ENCODE data around the gene RPP38. TPM values are rescaled to one million over a fixed set of nuclear protein-coding genes. Genes with fewer than 3 reads are reported as not detected.

The RPP38 gene
- total and polyA plus RNA-seq, 10 of the 15 experiments (the other 5 are each of a cell fraction or from before 2014, with no cell fraction given) = 13.0 to 40.9 (median 27.2) TPM

- no peak for TF ChIP-seq ZBTB33 (IDR thresholded peaks at IDR 0.05)
- TF ChIP-seq HDGF (IDR thresholded peaks at IDR 0.05) = no peak
- no peak for TF ChIP-seq FOXM1 (IDR thresholded peaks at IDR 0.05; ENCODE audit: low read depth, low read length)
Observed at GRCh38 chr10:15152556-15152955, 55.4 kb downstream of the RPP38 start (continued).

Other genes with a start within 250 kb of the RPP38 start
- gene SUV39H2, start 218.5 kb upstream of the RPP38 start, total RNA-seq (2014; rRNA removed) = 24.3 and 27.6 TPM in 2 replicates
- 32.3 and 32.6 TPM in 2 replicates for gene SUV39H2, start 218.5 kb upstream of the RPP38 start, total RNA-seq (2014; rRNA removed; fragmentation: Illumina TruSeq; extraction: Trizol)
- gene SUV39H2, start 218.5 kb upstream of the RPP38 start, total RNA-seq (2021) = 25.8 and 26.9 TPM in 2 replicates
- 26.1 and 43.4 TPM in 2 replicates for gene SUV39H2, start 218.5 kb upstream of the RPP38 start, polyA plus RNA-seq (2011; rRNA removed)
- gene SUV39H2, start 218.5 kb upstream of the RPP38 start, polyA plus RNA-seq (2014; fragmentation: Illumina TruSeq; extraction: Trizol) = 41.1 and 45.0 TPM in 2 replicates
- 10 to 100 TPM; 26.5 to 40.3 TPM for gene SUV39H2, start 218.5 kb upstream of the RPP38 start, polyA plus RNA-seq (2014; fragmentation: Nextera tagmentation; extraction: Ambion mirVana)
- 17.9 and 27.4 TPM in 2 replicates for gene SUV39H2, start 218.5 kb upstream of the RPP38 start, polyA plus RNA-seq (2014; rRNA removed)
- 10 to 100 TPM; 33.7 to 36.4 TPM for gene SUV39H2, start 218.5 kb upstream of the RPP38 start, polyA plus RNA-seq (2016; fragmentation: Nextera tagmentation; extraction: Ambion mirVana)
- gene DCLRE1C, start 143.3 kb upstream of the RPP38 start, total RNA-seq (2014; rRNA removed) = 24.6 and 25.8 TPM in 2 replicates
- 29.5 and 32.1 TPM in 2 replicates for gene DCLRE1C, start 143.3 kb upstream of the RPP38 start, total RNA-seq (2014; rRNA removed; fragmentation: Illumina TruSeq; extraction: Trizol)
- gene DCLRE1C, start 143.3 kb upstream of the RPP38 start, total RNA-seq (2021) = 19.8 and 20.6 TPM in 2 replicates
- gene DCLRE1C, start 143.3 kb upstream of the RPP38 start, polyA plus RNA-seq (2011; rRNA removed) = 19.3 and 26.3 TPM in 2 replicates
- 28.7 and 29.2 TPM in 2 replicates for gene DCLRE1C, start 143.3 kb upstream of the RPP38 start, polyA plus RNA-seq (2014; fragmentation: Illumina TruSeq; extraction: Trizol)
- gene DCLRE1C, start 143.3 kb upstream of the RPP38 start, polyA plus RNA-seq (2014; fragmentation: Nextera tagmentation; extraction: Ambion mirVana) = 10 to 100 TPM; 15.7 to 26.2 TPM
- gene DCLRE1C, start 143.3 kb upstream of the RPP38 start, polyA plus RNA-seq (2014; rRNA removed) = 18.5 and 20.3 TPM in 2 replicates
- 10 to 100 TPM; 35.7 to 43.4 TPM for gene DCLRE1C, start 143.3 kb upstream of the RPP38 start, polyA plus RNA-seq (2016; fragmentation: Nextera tagmentation; extraction: Ambion mirVana)
- not detected in 2 replicates for gene MEIG1, start 138.0 kb upstream of the RPP38 start, total RNA-seq (2014; rRNA removed)
- 0.67 TPM in 1 of 2 replicates, not detected in the other for gene MEIG1, start 138.0 kb upstream of the RPP38 start, total RNA-seq (2014; rRNA removed; fragmentation: Illumina TruSeq; extraction: Trizol)
- gene MEIG1, start 138.0 kb upstream of the RPP38 start, total RNA-seq (2021) = not detected in 2 replicates
- 0.22 and 0.62 TPM in 2 replicates for gene MEIG1, start 138.0 kb upstream of the RPP38 start, polyA plus RNA-seq (2011; rRNA removed)
- 0.13 TPM in 1 of 2 replicates, not detected in the other for gene MEIG1, start 138.0 kb upstream of the RPP38 start, polyA plus RNA-seq (2014; fragmentation: Illumina TruSeq; extraction: Trizol)
- gene MEIG1, start 138.0 kb upstream of the RPP38 start, polyA plus RNA-seq (2014; fragmentation: Nextera tagmentation; extraction: Ambion mirVana) = under 1 TPM; 0.79 to 0.80 TPM
- gene MEIG1, start 138.0 kb upstream of the RPP38 start, polyA plus RNA-seq (2014; rRNA removed) = 0.71 and 1.1 TPM in 2 replicates
- 1 to 10 TPM; 1.8 to 1.9 TPM for gene MEIG1, start 138.0 kb upstream of the RPP38 start, polyA plus RNA-seq (2016; fragmentation: Nextera tagmentation; extraction: Ambion mirVana)
- gene OLAH, start 53.4 kb upstream of the RPP38 start, total RNA-seq (2014; rRNA removed) = 0.49 and 0.85 TPM in 2 replicates
- 0.74 and 0.98 TPM in 2 replicates for gene OLAH, start 53.4 kb upstream of the RPP38 start, total RNA-seq (2014; rRNA removed; fragmentation: Illumina TruSeq; extraction: Trizol)
- gene OLAH, start 53.4 kb upstream of the RPP38 start, total RNA-seq (2021) = 0.56 and 0.59 TPM in 2 replicates
- 1.4 and 2.0 TPM in 2 replicates for gene OLAH, start 53.4 kb upstream of the RPP38 start, polyA plus RNA-seq (2011; rRNA removed)
- 1.1 and 2.4 TPM in 2 replicates for gene OLAH, start 53.4 kb upstream of the RPP38 start, polyA plus RNA-seq (2014; fragmentation: Illumina TruSeq; extraction: Trizol)
- gene OLAH, start 53.4 kb upstream of the RPP38 start, polyA plus RNA-seq (2014; fragmentation: Nextera tagmentation; extraction: Ambion mirVana) = under 1 TPM; 0.10 to 0.44 TPM
- 0.38 and 0.52 TPM in 2 replicates for gene OLAH, start 53.4 kb upstream of the RPP38 start, polyA plus RNA-seq (2014; rRNA removed)
- under 1 TPM in 1 of 2 experiments, not detected in 1; 0.19 TPM for gene OLAH, start 53.4 kb upstream of the RPP38 start, polyA plus RNA-seq (2016; fragmentation: Nextera tagmentation; extraction: Ambion mirVana)
- 0.16 and 0.68 TPM in 2 replicates for gene ACBD7, start 8.6 kb upstream of the RPP38 start, total RNA-seq (2014; rRNA removed)
- gene ACBD7, start 8.6 kb upstream of the RPP38 start, total RNA-seq (2014; rRNA removed; fragmentation: Illumina TruSeq; extraction: Trizol) = 0.36 and 0.37 TPM in 2 replicates
- 0.27 and 0.74 TPM in 2 replicates for gene ACBD7, start 8.6 kb upstream of the RPP38 start, total RNA-seq (2021)
- gene ACBD7, start 8.6 kb upstream of the RPP38 start, polyA plus RNA-seq (2011; rRNA removed) = 0.39 and 0.46 TPM in 2 replicates
- 0.25 and 0.33 TPM in 2 replicates for gene ACBD7, start 8.6 kb upstream of the RPP38 start, polyA plus RNA-seq (2014; fragmentation: Illumina TruSeq; extraction: Trizol)
- under 1 TPM; 0.04 to 0.37 TPM for gene ACBD7, start 8.6 kb upstream of the RPP38 start, polyA plus RNA-seq (2014; fragmentation: Nextera tagmentation; extraction: Ambion mirVana)
- 0.28 and 0.35 TPM in 2 replicates for gene ACBD7, start 8.6 kb upstream of the RPP38 start, polyA plus RNA-seq (2014; rRNA removed)
- gene ACBD7, start 8.6 kb upstream of the RPP38 start, polyA plus RNA-seq (2016; fragmentation: Nextera tagmentation; extraction: Ambion mirVana) = under 1 TPM; 0.24 to 0.42 TPM
- gene NMT2, start 71.3 kb downstream of the RPP38 start, total RNA-seq (2014; rRNA removed) = 11.1 and 11.4 TPM in 2 replicates
- 10.8 and 12.0 TPM in 2 replicates for gene NMT2, start 71.3 kb downstream of the RPP38 start, total RNA-seq (2014; rRNA removed; fragmentation: Illumina TruSeq; extraction: Trizol)
- gene NMT2, start 71.3 kb downstream of the RPP38 start, total RNA-seq (2021) = 9.7 and 9.8 TPM in 2 replicates
- gene NMT2, start 71.3 kb downstream of the RPP38 start, polyA plus RNA-seq (2011; rRNA removed) = 5.0 TPM in 2 replicates
- 10.5 and 11.9 TPM in 2 replicates for gene NMT2, start 71.3 kb downstream of the RPP38 start, polyA plus RNA-seq (2014; fragmentation: Illumina TruSeq; extraction: Trizol)
- gene NMT2, start 71.3 kb downstream of the RPP38 start, polyA plus RNA-seq (2014; fragmentation: Nextera tagmentation; extraction: Ambion mirVana) = 1 to 10 TPM; 4.9 to 7.6 TPM
- gene NMT2, start 71.3 kb downstream of the RPP38 start, polyA plus RNA-seq (2014; rRNA removed) = 8.2 and 8.3 TPM in 2 replicates
- gene NMT2, start 71.3 kb downstream of the RPP38 start, polyA plus RNA-seq (2016; fragmentation: Nextera tagmentation; extraction: Ambion mirVana) = 10 to 100 TPM in 1 of 2 experiments, 1 to 10 TPM in 1; 8.5 to 11.6 TPM